DOHH2 (cell line): ENCODE data around the gene MCU.

Experiments
- CTCF ChIP-seq: fragments of 200-600 bp; sonication (generic); IDR thresholded peaks from one replicate; pipeline ENCODE4 v1.5.1; 2014; ENCODE audit warnings: antibody characterized with exemption, mild to moderate bottlenecking, low read depth, low read length; ENCODE audit not compliant: poor library complexity, severe bottlenecking
- EZH2phosphoT487 ChIP-seq: fragments of 200-600 bp; sonication (generic); IDR thresholded peaks from 2 replicates; pipeline ENCODE4 v1.6.1; 2017; ENCODE audit warnings: borderline replicate concordance, mild to moderate bottlenecking, antibody characterized with exemption, low read length, moderate library complexity, mixed read lengths

GRCh38 chr10:72779874-72780273 is 87.9 kb downstream of the MCU start:
- TF ChIP-seq CTCF (no peak), EZH2phosphoT487 (no peak)
